GM23338 (cell line): ENCODE data around the gene FEN1. TPM values are rescaled to one million over a fixed set of nuclear protein-coding genes. Genes with fewer than 3 reads are reported as not detected.

Experiments
- ATAC-seq: fragments of 200-7000 bp; cut with Tn5 transposase; 3 replicates; pipeline ENCODE4 v1.9.1; 2020
- DNase-seq: peaks from one replicate; pipeline ENCODE4 v3.0.0-alpha.2; 2015; ENCODE audit warnings: low spot score
- H2AFZ ChIP-seq: fragments of 200-600 bp; sonication (generic); 2 replicates; pipeline ENCODE4 v1.8.0; 2016; ENCODE audit warnings: antibody characterized with exemption, mild to moderate bottlenecking, moderate library complexity
- H3F3A ChIP-seq: fragments of 200-600 bp; sonication (generic); replicated peaks from 2 replicates; pipeline ENCODE4 v1.8.0; 2017; ENCODE audit warnings: antibody characterized with exemption, mixed run types, low read depth
- H3K27ac ChIP-seq: fragments of 200-600 bp; sonication (generic); 2 replicates; pipeline ENCODE4 v1.6.1; 2016; ENCODE audit warnings: low read depth
- H3K27me3 ChIP-seq: fragments of 200-600 bp; sonication (generic); 2 replicates; pipeline ENCODE4 v1.8.0; 2016; ENCODE audit warnings: mild to moderate bottlenecking, mixed run types, moderate library complexity; ENCODE audit not compliant: insufficient read depth
- H3K36me3 ChIP-seq: fragments of 200-600 bp; sonication (generic); 2 replicates; pipeline ENCODE4 v1.8.0; 2016; ENCODE audit warnings: mild to moderate bottlenecking; ENCODE audit not compliant: insufficient read depth
- H3K4me1 ChIP-seq: fragments of 200-600 bp; sonication (generic); 2 replicates; pipeline ENCODE4 v1.8.0; 2016; ENCODE audit warnings: mild to moderate bottlenecking, moderate library complexity; ENCODE audit not compliant: insufficient read depth
- H3K4me2 ChIP-seq: fragments of 200-600 bp; sonication (generic); 2 replicates; pipeline ENCODE4 v1.7.1; 2017; ENCODE audit warnings: mixed run types
- H3K4me3 ChIP-seq: fragments of 200-600 bp; sonication (generic); 2 replicates; pipeline ENCODE4 v1.6.1; 2016; ENCODE audit warnings: mixed run types
- H3K79me2 ChIP-seq: fragments of 200-600 bp; sonication (generic); replicated peaks from 2 replicates; pipeline ENCODE4 v1.8.0; 2017; ENCODE audit warnings: mild to moderate bottlenecking; ENCODE audit not compliant: insufficient read depth
- H3K9me2 ChIP-seq: fragments of 200-600 bp; sonication (generic); 2 replicates; pipeline ENCODE4 v1.8.0; 2017; ENCODE audit not compliant: insufficient read depth
- H4K20me1 ChIP-seq: fragments of 200-600 bp; sonication (generic); replicated peaks from 2 replicates; pipeline ENCODE4 v1.8.0; 2017; ENCODE audit warnings: mild to moderate bottlenecking; ENCODE audit not compliant: insufficient read depth
- H3K27ac Mint-ChIP-seq: 2 replicates; pipeline ENCODE4 v1.8.0; 2020; ENCODE audit warnings: inconsistent platforms, mild to moderate bottlenecking, moderate library complexity, mixed read lengths
- H3K27me3 Mint-ChIP-seq: 3 replicates; pipeline ENCODE4 v1.8.0; 2022; ENCODE audit warnings: low read depth, mild to moderate bottlenecking, moderate library complexity, mixed read lengths, inconsistent platforms; ENCODE audit not compliant: insufficient read depth, poor library complexity
- H3K36me3 Mint-ChIP-seq: 3 replicates; pipeline ENCODE4 v1.8.0; 2021; ENCODE audit warnings: low read depth, mild to moderate bottlenecking, inconsistent platforms, moderate library complexity, mixed read lengths
- H3K4me1 Mint-ChIP-seq: 3 replicates; pipeline ENCODE4 v1.8.0; 2020; ENCODE audit warnings: mild to moderate bottlenecking, inconsistent platforms, mixed read lengths
- H3K4me3 Mint-ChIP-seq: 3 replicates; pipeline ENCODE4 v1.8.0; 2021; ENCODE audit warnings: moderate library complexity, mild to moderate bottlenecking, inconsistent platforms, mixed read lengths
- H3K9me3 Mint-ChIP-seq: 3 replicates; pipeline ENCODE4 v1.8.0; 2020; ENCODE audit warnings: moderate library complexity, mild to moderate bottlenecking, inconsistent platforms, mixed read lengths
- EZH2 ChIP-seq: fragments of 200-600 bp; sonication (generic); IDR thresholded peaks from one replicate; pipeline ENCODE4 v1.8.0; 2017; ENCODE audit warnings: antibody characterized with exemption, mild to moderate bottlenecking, low read depth; ENCODE audit not compliant: unreplicated experiment
- JUNB ChIP-seq: IDR thresholded peaks from one replicate; pipeline ENCODE4 v1.6.1; 2016; ENCODE audit warnings: antibody characterized with exemption; ENCODE audit not compliant: unreplicated experiment
- NANOG ChIP-seq: IDR thresholded peaks from 2 replicates; pipeline ENCODE4 v1.6.1; 2016; ENCODE audit warnings: antibody characterized with exemption, borderline replicate concordance
- POLR2AphosphoS5 ChIP-seq: IDR thresholded peaks from 2 replicates; pipeline ENCODE4 v1.6.1; 2016; ENCODE audit warnings: antibody characterized with exemption, low read depth
- REST ChIP-seq: IDR thresholded peaks from one replicate; pipeline ENCODE4 v1.6.1; 2018; ENCODE audit warnings: antibody characterized with exemption; ENCODE audit not compliant: unreplicated experiment
- STAT1 ChIP-seq: IDR thresholded peaks from one replicate; pipeline ENCODE4 v1.6.1; 2016; ENCODE audit warnings: antibody characterized with exemption; ENCODE audit not compliant: unreplicated experiment
- ZNF114 ChIP-seq: fragments of 250-450 bp; sonication (Bioruptor Pico); IDR thresholded peaks from 2 replicates; pipeline ENCODE4 v1.5.0; 2020; ENCODE audit warnings: mild to moderate bottlenecking, moderate library complexity
- ZNF331 ChIP-seq: fragments of 250-450 bp; sonication (Bioruptor Pico); IDR thresholded peaks from 2 replicates; pipeline ENCODE4 v1.5.0; 2020; ENCODE audit warnings: low read depth, mild to moderate bottlenecking, moderate library complexity
- polyA plus RNA-seq: library from polyadenylated mRNA; unstranded; fragments of >200 nt; fragmentation: Nextera tagmentation; extraction: Ambion mirVana; gene quantifications from 2 replicates; pipeline ENCODE4 v1.2.1, GENCODE V29; 2016
- total RNA-seq: library from RNA; depleted of rRNA; stranded (reverse); fragments of >200 nt; shearing (Covaris generic); gene quantifications from 2 replicates; pipeline ENCODE4 v1.2.3, GENCODE V29; 2014
- TF ChIP-seq, protein P1 (sequence below), 2 experiments: fragments of 200-600 bp in 1 of 2; sonication (generic) in 1 of 2; conservative IDR thresholded peaks; 2 replicates each; pipeline versions ENCODE4 v1.5.1 to v1.6.1; 2016 to 2017; ENCODE audit warnings: antibody characterized with exemption in 2 of 2, low read depth in 2 of 2, mild to moderate bottlenecking in 2 of 2, moderate library complexity in 1 of 2

The FEN1 gene
- total and polyA plus RNA-seq, 2 experiments from 2014 or later: 85.1 to 89.0 TPM

DNA sequence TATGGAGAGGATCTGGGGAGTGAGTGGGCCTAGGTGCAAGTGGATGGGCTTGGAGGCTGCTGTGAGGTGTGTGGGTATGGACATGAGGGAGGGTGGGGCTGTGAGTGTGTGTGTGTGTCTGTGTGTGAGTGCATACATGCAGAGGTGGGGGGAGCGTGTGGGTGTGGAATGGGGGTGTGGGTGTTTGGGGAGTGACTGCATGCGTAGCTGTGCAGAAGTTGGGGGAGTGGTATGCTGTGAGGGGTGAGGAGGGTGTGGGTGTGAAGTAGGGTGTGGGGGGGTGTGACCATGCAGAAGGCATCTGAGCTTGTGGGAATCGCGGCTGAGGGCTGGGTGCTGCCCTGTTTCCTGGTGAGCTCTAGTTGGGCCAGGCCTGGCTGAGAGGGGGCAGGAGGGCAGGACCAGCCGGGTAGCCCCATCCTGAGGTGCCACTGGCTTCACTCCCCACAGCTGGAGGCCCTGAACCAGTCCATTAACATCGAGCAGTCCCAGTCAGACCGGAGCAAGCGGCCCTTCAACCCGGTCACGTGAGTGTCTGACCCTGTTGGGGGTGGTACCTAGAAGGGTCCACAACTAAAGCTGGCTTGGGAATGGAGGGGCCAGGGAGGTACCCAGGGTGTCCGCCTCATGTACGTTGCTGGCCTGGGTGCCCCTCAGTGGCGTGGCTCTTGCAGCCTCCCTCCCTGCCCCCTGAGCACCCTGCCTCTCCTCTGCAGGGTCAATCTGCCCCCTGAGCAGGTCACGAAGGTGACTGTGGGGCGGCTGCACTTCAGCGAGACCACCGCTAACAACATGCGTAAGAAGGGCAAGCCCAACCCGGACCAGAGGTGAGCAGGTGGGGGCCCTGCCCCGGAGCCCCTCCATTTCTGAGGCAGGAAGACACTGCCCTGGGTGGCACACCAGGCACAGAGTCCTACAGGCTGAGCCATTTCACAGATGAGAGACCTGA lies 16.8 kb upstream of the FEN1 start (continued):
- TF ChIP-seq REST (no peak), EZH2 (no peak), JUNB (no peak), ZNF114 (CRISPR knock-in tag) (no peak), POLR2AphosphoS5 (no peak), ZNF331 (CRISPR knock-in tag) (no peak)

- Histone ChIP-seq H3K4me1 (peaks cover 4% of the 10 kb centered on the region), H4K20me1 (no peaks in the 10 kb centered on the region), H3K27ac (no peak overlapping the region), H3K4me3 (no peak overlapping the region), H3F3A (0 out of 2 replicates have a peak, but pooled peaks cover 2% of the 10 kb centered on the region), H2AFZ (no peak overlapping the region), H3K79me2 (no peaks in the 10 kb centered on the region), H3K4me2 (peak overlapping the region; percentile 48; the same call in 1 of the 2 replicates), H3K27me3 (no peaks in the 10 kb centered on the region), H3K36me3 (no peaks in the 10 kb centered on the region), H3K9me2 (no peaks in the 10 kb centered on the region)
- Mint-ChIP-seq H3K9me3 (0 out of 3 replicates have a peak, but pooled peaks cover 3% of the 10 kb centered on the region), H3K27ac (peak overlapping the region; percentile 76; the same call in 1 of the 2 replicates), H3K27me3 (peaks cover 10% of the 10 kb centered on the region), H3K36me3 (peaks cover 3% of the 10 kb centered on the region; the same call in 1 of the 3 replicates), H3K4me3 (no peak overlapping the region), H3K4me1 (peaks cover 18% of the 10 kb centered on the region)
- TF ChIP-seq, protein P1, sequence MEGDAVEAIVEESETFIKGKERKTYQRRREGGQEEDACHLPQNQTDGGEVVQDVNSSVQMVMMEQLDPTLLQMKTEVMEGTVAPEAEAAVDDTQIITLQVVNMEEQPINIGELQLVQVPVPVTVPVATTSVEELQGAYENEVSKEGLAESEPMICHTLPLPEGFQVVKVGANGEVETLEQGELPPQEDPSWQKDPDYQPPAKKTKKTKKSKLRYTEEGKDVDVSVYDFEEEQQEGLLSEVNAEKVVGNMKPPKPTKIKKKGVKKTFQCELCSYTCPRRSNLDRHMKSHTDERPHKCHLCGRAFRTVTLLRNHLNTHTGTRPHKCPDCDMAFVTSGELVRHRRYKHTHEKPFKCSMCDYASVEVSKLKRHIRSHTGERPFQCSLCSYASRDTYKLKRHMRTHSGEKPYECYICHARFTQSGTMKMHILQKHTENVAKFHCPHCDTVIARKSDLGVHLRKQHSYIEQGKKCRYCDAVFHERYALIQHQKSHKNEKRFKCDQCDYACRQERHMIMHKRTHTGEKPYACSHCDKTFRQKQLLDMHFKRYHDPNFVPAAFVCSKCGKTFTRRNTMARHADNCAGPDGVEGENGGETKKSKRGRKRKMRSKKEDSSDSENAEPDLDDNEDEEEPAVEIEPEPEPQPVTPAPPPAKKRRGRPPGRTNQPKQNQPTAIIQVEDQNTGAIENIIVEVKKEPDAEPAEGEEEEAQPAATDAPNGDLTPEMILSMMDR (conservative IDR thresholded peaks at IDR 0.05; ENCODE audit: low read depth in 2 of 2): peak; percentile 84 to 88
- TF ChIP-seq STAT1: no peak
- TF ChIP-seq NANOG: no peak
- no peak for TF ChIP-seq ZNF114 (CRISPR knock-in tag)
- DNase-seq: peak; percentile 85
- peak; percentile 77 for ATAC-seq
These were observed 16.1 kb upstream of the FEN1 start for GRCh38 chr11:61776561-61777075.
